WTC11 (cell line): ENCODE results near the gene LYVE1.

Source experiments
- ESRRA ChIP-seq: sonication (generic); formaldehyde crosslinking; IDR thresholded peaks from 2 replicates; pipeline ENCODE4 v1.8.1; 2022; ENCODE audit warnings: mild to moderate bottlenecking, missing genetic modification reagents, borderline replicate concordance
- ETV6 ChIP-seq: sonication (generic); formaldehyde crosslinking; IDR thresholded peaks from 2 replicates; pipeline ENCODE4 v1.8.1; 2022; ENCODE audit warnings: mild to moderate bottlenecking, missing genetic modification reagents
- NFATC4 ChIP-seq: fragments of 250-450 bp; sonication (Bioruptor Pico); IDR thresholded peaks from 2 replicates; pipeline ENCODE4 v1.9.0; 2021; ENCODE audit warnings: mild to moderate bottlenecking
- NFE2L1 ChIP-seq: sonication (generic); formaldehyde crosslinking; IDR thresholded peaks from 2 replicates; pipeline ENCODE4 v1.8.1; 2023; ENCODE audit warnings: missing genetic modification reagents
- NR3C1 ChIP-seq: sonication (generic); formaldehyde crosslinking; conservative IDR thresholded peaks from 2 replicates; pipeline ENCODE4 v1.8.1; 2023; ENCODE audit warnings: low read depth, mild to moderate bottlenecking, missing genetic modification reagents
- RELA ChIP-seq: sonication (generic); formaldehyde crosslinking; IDR thresholded peaks from 2 replicates; pipeline ENCODE4 v1.8.1; 2022; ENCODE audit warnings: missing genetic modification reagents, mild to moderate bottlenecking, borderline replicate concordance
- TEAD4 ChIP-seq: sonication (generic); formaldehyde crosslinking; IDR thresholded peaks from 2 replicates; pipeline ENCODE4 v1.8.0; 2022; ENCODE audit warnings: mild to moderate bottlenecking, missing genetic modification reagents
- ZNF138 ChIP-seq: sonication (generic); formaldehyde crosslinking; conservative IDR thresholded peaks from 2 replicates; pipeline ENCODE4 v1.8.1; 2022; ENCODE audit warnings: mild to moderate bottlenecking, moderate library complexity, missing genetic modification reagents
- ZNF263 ChIP-seq: sonication (generic); formaldehyde crosslinking; IDR thresholded peaks from 2 replicates; pipeline ENCODE4 v1.8.1; 2022; ENCODE audit warnings: low read depth, mild to moderate bottlenecking, moderate library complexity, missing genetic modification reagents
- TF ChIP-seq, protein P1 (sequence below): fragments of 200-600 bp; IDR thresholded peaks from 2 replicates; pipeline ENCODE4 v1.8.0; 2022; ENCODE audit warnings: antibody characterized with exemption
- TF ChIP-seq, protein P2 (sequence below): sonication (generic); formaldehyde crosslinking; IDR thresholded peaks from 2 replicates; pipeline ENCODE4 v1.8.1; 2022; ENCODE audit warnings: low read depth, missing genetic modification reagents, borderline replicate concordance
- TF ChIP-seq, protein P3 (sequence below): sonication (generic); formaldehyde crosslinking; IDR thresholded peaks from 2 replicates; pipeline ENCODE4 v1.8.1; 2023; ENCODE audit warnings: mild to moderate bottlenecking, missing genetic modification reagents, moderate library complexity
- TF ChIP-seq, protein P4 (sequence below): sonication (generic); formaldehyde crosslinking; IDR thresholded peaks from 2 replicates; pipeline ENCODE4 v1.8.0; 2023; ENCODE audit warnings: missing genetic modification reagents
- TF ChIP-seq, protein P5 (sequence below): sonication (generic); formaldehyde crosslinking; IDR thresholded peaks from 2 replicates; pipeline ENCODE4 v1.8.1; 2023; ENCODE audit warnings: mild to moderate bottlenecking, missing genetic modification reagents, moderate library complexity

DNA sequence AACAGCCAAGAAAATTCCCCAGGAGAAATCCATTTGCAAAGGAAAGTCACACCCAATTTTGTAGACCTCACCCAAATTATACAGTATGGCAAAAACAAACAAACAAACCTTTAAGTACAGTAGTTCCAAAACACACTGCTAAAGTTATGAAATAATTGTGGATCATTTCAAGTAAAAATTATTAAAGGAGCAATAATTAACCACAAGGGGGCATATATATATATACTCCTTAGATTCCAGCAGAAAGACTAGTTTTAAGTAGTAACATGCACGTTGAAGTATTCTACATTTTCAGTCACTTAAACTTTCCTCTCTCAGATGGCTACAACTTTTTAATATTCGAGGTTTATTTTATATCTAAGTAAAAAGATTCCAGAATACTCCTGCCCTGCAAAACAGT is 54.3 kb downstream of the LYVE1 start:
- TF ChIP-seq, protein P1, sequence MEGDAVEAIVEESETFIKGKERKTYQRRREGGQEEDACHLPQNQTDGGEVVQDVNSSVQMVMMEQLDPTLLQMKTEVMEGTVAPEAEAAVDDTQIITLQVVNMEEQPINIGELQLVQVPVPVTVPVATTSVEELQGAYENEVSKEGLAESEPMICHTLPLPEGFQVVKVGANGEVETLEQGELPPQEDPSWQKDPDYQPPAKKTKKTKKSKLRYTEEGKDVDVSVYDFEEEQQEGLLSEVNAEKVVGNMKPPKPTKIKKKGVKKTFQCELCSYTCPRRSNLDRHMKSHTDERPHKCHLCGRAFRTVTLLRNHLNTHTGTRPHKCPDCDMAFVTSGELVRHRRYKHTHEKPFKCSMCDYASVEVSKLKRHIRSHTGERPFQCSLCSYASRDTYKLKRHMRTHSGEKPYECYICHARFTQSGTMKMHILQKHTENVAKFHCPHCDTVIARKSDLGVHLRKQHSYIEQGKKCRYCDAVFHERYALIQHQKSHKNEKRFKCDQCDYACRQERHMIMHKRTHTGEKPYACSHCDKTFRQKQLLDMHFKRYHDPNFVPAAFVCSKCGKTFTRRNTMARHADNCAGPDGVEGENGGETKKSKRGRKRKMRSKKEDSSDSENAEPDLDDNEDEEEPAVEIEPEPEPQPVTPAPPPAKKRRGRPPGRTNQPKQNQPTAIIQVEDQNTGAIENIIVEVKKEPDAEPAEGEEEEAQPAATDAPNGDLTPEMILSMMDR = no peak
- TF ChIP-seq, protein P2, sequence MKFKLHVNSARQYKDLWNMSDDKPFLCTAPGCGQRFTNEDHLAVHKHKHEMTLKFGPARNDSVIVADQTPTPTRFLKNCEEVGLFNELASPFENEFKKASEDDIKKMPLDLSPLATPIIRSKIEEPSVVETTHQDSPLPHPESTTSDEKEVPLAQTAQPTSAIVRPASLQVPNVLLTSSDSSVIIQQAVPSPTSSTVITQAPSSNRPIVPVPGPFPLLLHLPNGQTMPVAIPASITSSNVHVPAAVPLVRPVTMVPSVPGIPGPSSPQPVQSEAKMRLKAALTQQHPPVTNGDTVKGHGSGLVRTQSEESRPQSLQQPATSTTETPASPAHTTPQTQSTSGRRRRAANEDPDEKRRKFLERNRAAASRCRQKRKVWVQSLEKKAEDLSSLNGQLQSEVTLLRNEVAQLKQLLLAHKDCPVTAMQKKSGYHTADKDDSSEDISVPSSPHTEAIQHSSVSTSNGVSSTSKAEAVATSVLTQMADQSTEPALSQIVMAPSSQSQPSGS (CRISPR knock-in tag) = no peak
- TF ChIP-seq, protein P3, sequence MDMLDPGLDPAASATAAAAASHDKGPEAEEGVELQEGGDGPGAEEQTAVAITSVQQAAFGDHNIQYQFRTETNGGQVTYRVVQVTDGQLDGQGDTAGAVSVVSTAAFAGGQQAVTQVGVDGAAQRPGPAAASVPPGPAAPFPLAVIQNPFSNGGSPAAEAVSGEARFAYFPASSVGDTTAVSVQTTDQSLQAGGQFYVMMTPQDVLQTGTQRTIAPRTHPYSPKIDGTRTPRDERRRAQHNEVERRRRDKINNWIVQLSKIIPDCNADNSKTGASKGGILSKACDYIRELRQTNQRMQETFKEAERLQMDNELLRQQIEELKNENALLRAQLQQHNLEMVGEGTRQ (CRISPR knock-in tag) = no peak
- TF ChIP-seq NR3C1 (CRISPR knock-in tag) = no peak
- TF ChIP-seq ETV6 = no peak
- no peak for TF ChIP-seq NFATC4 (CRISPR knock-in tag)
- no peak for TF ChIP-seq RELA
- no peak for TF ChIP-seq TEAD4 (CRISPR knock-in tag)
- TF ChIP-seq, protein P4, sequence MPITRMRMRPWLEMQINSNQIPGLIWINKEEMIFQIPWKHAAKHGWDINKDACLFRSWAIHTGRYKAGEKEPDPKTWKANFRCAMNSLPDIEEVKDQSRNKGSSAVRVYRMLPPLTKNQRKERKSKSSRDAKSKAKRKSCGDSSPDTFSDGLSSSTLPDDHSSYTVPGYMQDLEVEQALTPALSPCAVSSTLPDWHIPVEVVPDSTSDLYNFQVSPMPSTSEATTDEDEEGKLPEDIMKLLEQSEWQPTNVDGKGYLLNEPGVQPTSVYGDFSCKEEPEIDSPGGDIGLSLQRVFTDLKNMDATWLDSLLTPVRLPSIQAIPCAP (CRISPR knock-in tag) = no peak
- TF ChIP-seq, protein P5, sequence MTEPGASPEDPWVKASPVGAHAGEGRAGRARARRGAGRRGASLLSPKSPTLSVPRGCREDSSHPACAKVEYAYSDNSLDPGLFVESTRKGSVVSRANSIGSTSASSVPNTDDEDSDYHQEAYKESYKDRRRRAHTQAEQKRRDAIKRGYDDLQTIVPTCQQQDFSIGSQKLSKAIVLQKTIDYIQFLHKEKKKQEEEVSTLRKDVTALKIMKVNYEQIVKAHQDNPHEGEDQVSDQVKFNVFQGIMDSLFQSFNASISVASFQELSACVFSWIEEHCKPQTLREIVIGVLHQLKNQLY (CRISPR knock-in tag) = no peak
- no peak for TF ChIP-seq ZNF263 (CRISPR knock-in tag)
- TF ChIP-seq ZNF138 (CRISPR knock-in tag) = no peak
- no peak for TF ChIP-seq NFE2L1 (CRISPR knock-in tag)
- no peak for TF ChIP-seq ESRRA (CRISPR knock-in tag)
